Right lobe of liver (tissue), 6 donors: ENCODE results near the gene MTCL3.

Source experiments
- ATAC-seq, 4 donors: fragments of 200-7000 bp; cut with Tn5 transposase; one replicate each; pipeline ENCODE4 v1.9.1; 2020; ENCODE audit warnings: mild to moderate bottlenecking in 4 of 4, moderate library complexity in 4 of 4
- DNase-seq, 3 donors: peaks; one replicate each; pipeline ENCODE4 v3.0.0-alpha.2; 2020
- H3K27ac ChIP-seq, 3 donors: fragments of 200-600 bp; one replicate each; pipeline ENCODE4 v1.8.0; 2022
- H3K27me3 ChIP-seq, 2 donors: fragments of 200-600 bp; one replicate each; pipeline ENCODE4 v1.8.0; 2022
- H3K36me3 ChIP-seq, 4 donors: fragments of 200-600 bp; sonication (generic) in 1 of 4; one replicate each; pipeline versions ENCODE4 v1.5.1 to v1.8.0; 2017 to 2022; ENCODE audit warnings: control low read depth in 1 of 4
- H3K4me1 ChIP-seq, 4 donors: fragments of 200-600 bp; sonication (generic) in 1 of 4; one replicate each; pipeline versions ENCODE4 v1.5.1 to v1.8.0; 2017 to 2022; ENCODE audit warnings: control low read depth in 1 of 4
- H3K4me3 ChIP-seq, 3 donors: fragments of 200-600 bp; one replicate each; pipeline ENCODE4 v1.8.0; 2022
- H3K9me3 ChIP-seq, 4 donors: fragments of 200-600 bp; sonication (generic) in 1 of 4; one replicate each; pipeline versions ENCODE4 v1.5.1 to v1.8.0; 2017 to 2022; ENCODE audit warnings: control low read depth in 1 of 4
- CTCF ChIP-seq, 4 donors: fragments of 200-600 bp in 3 of 4; fragments of 450-650 bp in 1 of 4; IDR thresholded peaks; one replicate each; pipeline versions ENCODE4 v1.5.1 to v1.8.0; 2016 to 2022; ENCODE audit warnings: antibody characterized with exemption in 4 of 4, mild to moderate bottlenecking in 2 of 4
- POLR2A ChIP-seq: fragments of 450-650 bp; IDR thresholded peaks from one replicate; pipeline ENCODE4 v1.6.1; 2017; ENCODE audit warnings: antibody characterized with exemption, mild to moderate bottlenecking
- WGBS: methylation state at CpG from one replicate; pipeline ENCODE4 v1.1.6; 2018; ENCODE audit warnings: low coverage, low lambda C conversion rate; ENCODE audit not compliant: insufficient coverage; ENCODE audit errors: missing lambda C conversion rate; 5-methylcytosine and 5-hydroxymethylcytosine counted together
- intact Hi-C, 2 donors: fragments of 100-400 bp; cut with DNase I; formaldehyde crosslinking; loops; one replicate each; pipeline versions ENCODE4 v1.11.2 to v1.14.1; 2022
- donor health status: DM: no; HTN: yes; CAD: no.
- donor health status: DM: no; HTN: no; CAD: no.
- donor health status: DM: no; HTN: no; CAD: no.
- donor health status: DM: no; HTN: yes; CAD: no.
- donor health status: DM: no; HTN: yes; CAD: no.

The MTCL3 gene

GRCh38 chr6:127518710-127519468, at the start of gene MTCL3:
TSS of gene MTCL3 (minus strand) at chr6:127519335.
- intact Hi-C loops = no loop called here
- ATAC-seq (peak in 1 of 4 donors; percentile 42), DNase-seq (no peak)
- 4% methylated on average over 36 of the region's 42 CpGs for WGBS
- H3K27ac ChIP-seq = no peak within 1 kb of the TSS
- TF ChIP-seq POLR2A (no peak), CTCF (IDR thresholded peaks at IDR 0.05) (no peak)
- H3K36me3 ChIP-seq = no peaks in the 10 kb centered on the region
- H3K4me3 ChIP-seq = no peak within 1 kb of the TSS
- H3K4me1 ChIP-seq = peaks cover 0 to 17% (median 0%) of the 10 kb centered on the region in 4 donors
- H3K27me3 ChIP-seq = peaks cover 8 to 26% of the 10 kb centered on the region in 2 donors
- H3K9me3 ChIP-seq = no peaks in the 10 kb centered on the region

GRCh38 chr6:127567476-127567875, 48.3 kb upstream of the MTCL3 start:
- ATAC-seq (no peak), DNase-seq (no peak)
- WGBS = 58% methylated on average over 2 of the region's 2 CpGs
- no peak for TF ChIP-seq POLR2A
- no peak for TF ChIP-seq CTCF (IDR thresholded peaks at IDR 0.05)
- no peak overlapping the region for H3K27ac ChIP-seq
- H3K36me3 ChIP-seq = no peaks in the 10 kb centered on the region
- intact Hi-C loops = no loop called here
- peaks cover 0 to 3% of the 10 kb centered on the region in 2 donors for H3K27me3 ChIP-seq
- no peaks in the 10 kb centered on the region for H3K4me1 ChIP-seq
- no peaks in the 10 kb centered on the region for H3K9me3 ChIP-seq
- H3K4me3 ChIP-seq = no peak overlapping the region

- Histone ChIP-seq H3K27ac (no peak overlapping the region), H3K36me3 (no peaks in the 10 kb centered on the region), H3K4me1 (no peaks in the 10 kb centered on the region), H3K9me3 (no peaks in the 10 kb centered on the region), H3K27me3 (peaks cover 0 to 2% of the 10 kb centered on the region in 2 donors), H3K4me3 (no peak overlapping the region)
- ATAC-seq = no peak
- DNase-seq = no peak
- TF ChIP-seq POLR2A (no peak), CTCF (IDR thresholded peaks at IDR 0.05) (no peak)
- intact Hi-C loops = no loop called here
Measured at GRCh38 chr6:127566651-127567050, 47.5 kb upstream of the MTCL3 start.

GRCh38 chr6:127566119-127566518, 47.0 kb upstream of the MTCL3 start:
- Histone ChIP-seq H3K4me3 (no peak overlapping the region), H3K9me3 (no peaks in the 10 kb centered on the region), H3K27me3 (no peaks in the 10 kb centered on the region), H3K36me3 (no peaks in the 10 kb centered on the region), H3K4me1 (no peaks in the 10 kb centered on the region), H3K27ac (no peak overlapping the region)
- ATAC-seq = no peak
- intact Hi-C loops = no loop called here
- TF ChIP-seq POLR2A = no peak
- TF ChIP-seq CTCF (IDR thresholded peaks at IDR 0.05) = no peak
- DNase-seq = no peak

GRCh38 chr6:127564761-127565160, 45.6 kb upstream of the MTCL3 start:
- DNase-seq = no peak
- no peaks in the 10 kb centered on the region for H3K27me3 ChIP-seq
- no peaks in the 10 kb centered on the region for H3K9me3 ChIP-seq

More at GRCh38 chr6:127564761-127565160, 45.6 kb upstream of the MTCL3 start:
- no peak for ATAC-seq
- 88% methylated on average over 3 of the region's 3 CpGs for WGBS
- Histone ChIP-seq H3K36me3 (no peaks in the 10 kb centered on the region), H3K4me1 (no peaks in the 10 kb centered on the region), H3K4me3 (no peak overlapping the region), H3K27ac (no peak overlapping the region)
- no peak for TF ChIP-seq CTCF (IDR thresholded peaks at IDR 0.05)
- no peak for TF ChIP-seq POLR2A
- intact Hi-C loops = no loop called here
